SKM-1 treated with dmso at 0.1 percent for 144 hours (cell line): ENCODE measurements around the gene NOTUM.
A peak's percentile ranks its signal among the peaks of the same experiment; 100 is the strongest.

Source experiments
- DNase-seq: peaks from one replicate; lab custom pipeline; 2025; ENCODE audit not compliant: unreplicated experiment; lab: John Stamatoyannopoulos, UW

Gene NOTUM

GRCh38 chr17:81961087-81961511 is at the start of gene NOTUM:
Gene NOTUM, minus strand, starts transcription at chr17:81961187. Its CDS starts 278 bp downstream, at chr17:81960909.
- DNase-seq, result peak; percentile 25

GRCh38 chr17:82009413-82009812 is 48.4 kb upstream of the NOTUM start:
- DNase-seq, result no peak

GRCh38 chr17:82008941-82009405 is 48.0 kb upstream of the NOTUM start:
- DNase-seq, result no peak

GRCh38 chr17:82008258-82008940 is 47.4 kb upstream of the NOTUM start:
- DNase-seq, result no peak

GRCh38 chr17:82007495-82008257 is 46.7 kb upstream of the NOTUM start:
- DNase-seq, result no peak

GRCh38 chr17:82007228-82007494 is 46.2 kb upstream of the NOTUM start:
- DNase-seq, result no peak

- no peak for DNase-seq
These were observed 45.7 kb upstream of the NOTUM start for GRCh38 chr17:82006468-82007227.

- DNase-seq, result no peak
These were observed 44.8 kb upstream of the NOTUM start for GRCh38 chr17:82005701-82006348.

GRCh38 chr17:82004517-82005455 is 43.8 kb upstream of the NOTUM start:
- no peak for DNase-seq

GRCh38 chr17:82003411-82004381 is 42.7 kb upstream of the NOTUM start:
- DNase-seq, result no peak

- no peak for DNase-seq
These were observed 40.6 kb upstream of the NOTUM start for GRCh38 chr17:82001571-82002056.

GRCh38 chr17:82000803-82001570 is 40.0 kb upstream of the NOTUM start:
- no peak for DNase-seq

- no peak for DNase-seq
These were observed 39.2 kb upstream of the NOTUM start for GRCh38 chr17:81999976-82000802.

GRCh38 chr17:81999587-81999975 is 38.6 kb upstream of the NOTUM start:
- no peak for DNase-seq

- DNase-seq, result no peak
These were observed 37.9 kb upstream of the NOTUM start for GRCh38 chr17:81998691-81999438.

GRCh38 chr17:81998212-81998611 is 37.2 kb upstream of the NOTUM start:
- no peak for DNase-seq
